ENCODE results near the gene C17orf113.

C17orf113 gene

DNA sequence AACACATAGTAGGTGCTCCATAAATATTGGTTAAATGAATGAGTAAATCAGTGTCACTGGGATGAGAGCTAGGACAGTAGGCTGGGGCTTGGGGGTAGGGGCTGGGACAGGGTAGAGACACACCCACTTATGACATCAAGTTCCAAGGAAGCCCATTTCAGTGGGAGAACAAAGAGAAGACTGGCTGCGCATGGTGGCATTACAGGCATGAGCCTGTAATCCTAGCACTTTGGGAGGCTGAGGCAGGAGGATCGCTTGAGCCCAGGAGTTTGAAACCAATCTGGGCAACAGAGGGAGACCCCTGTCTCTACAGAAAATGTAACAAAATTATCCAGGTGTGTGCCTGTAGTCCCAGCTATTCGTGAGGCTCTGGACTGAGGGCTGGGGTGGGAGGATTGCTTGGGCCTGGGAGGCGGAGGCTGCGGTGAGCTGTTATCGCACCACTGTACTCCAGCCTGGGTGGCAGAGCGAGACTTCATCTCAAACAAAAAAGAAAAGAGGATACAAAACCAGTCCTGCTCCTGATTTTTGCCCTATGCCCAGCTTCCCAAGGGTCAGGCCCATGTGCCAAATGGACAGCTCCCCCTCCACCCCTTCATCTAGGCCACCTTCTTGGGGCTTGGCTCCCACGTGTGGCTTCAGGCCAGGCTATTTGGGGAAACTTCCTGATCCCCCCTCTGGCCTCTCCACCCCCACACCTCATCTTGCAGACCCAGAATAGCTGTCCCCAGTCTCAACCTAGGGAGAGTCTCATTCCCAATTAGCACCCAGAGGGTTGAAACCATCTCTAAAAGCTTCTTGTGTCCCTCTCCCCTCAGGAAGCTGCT lies 40.8 kb upstream of the C17orf113 start:
- TF ChIP-seq, protein P1, sequence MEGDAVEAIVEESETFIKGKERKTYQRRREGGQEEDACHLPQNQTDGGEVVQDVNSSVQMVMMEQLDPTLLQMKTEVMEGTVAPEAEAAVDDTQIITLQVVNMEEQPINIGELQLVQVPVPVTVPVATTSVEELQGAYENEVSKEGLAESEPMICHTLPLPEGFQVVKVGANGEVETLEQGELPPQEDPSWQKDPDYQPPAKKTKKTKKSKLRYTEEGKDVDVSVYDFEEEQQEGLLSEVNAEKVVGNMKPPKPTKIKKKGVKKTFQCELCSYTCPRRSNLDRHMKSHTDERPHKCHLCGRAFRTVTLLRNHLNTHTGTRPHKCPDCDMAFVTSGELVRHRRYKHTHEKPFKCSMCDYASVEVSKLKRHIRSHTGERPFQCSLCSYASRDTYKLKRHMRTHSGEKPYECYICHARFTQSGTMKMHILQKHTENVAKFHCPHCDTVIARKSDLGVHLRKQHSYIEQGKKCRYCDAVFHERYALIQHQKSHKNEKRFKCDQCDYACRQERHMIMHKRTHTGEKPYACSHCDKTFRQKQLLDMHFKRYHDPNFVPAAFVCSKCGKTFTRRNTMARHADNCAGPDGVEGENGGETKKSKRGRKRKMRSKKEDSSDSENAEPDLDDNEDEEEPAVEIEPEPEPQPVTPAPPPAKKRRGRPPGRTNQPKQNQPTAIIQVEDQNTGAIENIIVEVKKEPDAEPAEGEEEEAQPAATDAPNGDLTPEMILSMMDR (IDR thresholded peaks at IDR 0.05) = no peak

DNA sequence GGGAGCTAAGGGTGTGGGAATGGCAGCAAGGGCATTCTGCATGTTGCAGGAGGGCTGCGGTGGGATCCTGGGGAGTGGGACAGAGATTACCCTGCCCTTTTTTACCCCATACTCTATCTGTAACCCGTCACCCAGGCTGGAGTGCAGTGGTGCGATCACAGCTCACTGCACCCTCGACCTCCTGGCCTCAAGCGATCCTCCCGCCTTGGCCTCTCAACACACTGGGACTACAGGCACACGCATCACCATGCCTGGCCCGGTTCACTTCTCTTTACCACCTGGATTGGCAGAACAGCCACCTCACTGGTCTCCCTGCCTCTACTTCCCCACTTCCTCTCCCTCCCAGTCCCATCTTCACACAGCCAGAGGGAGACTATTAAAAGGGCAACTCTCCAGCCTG lies 38.3 kb upstream of the C17orf113 start:
- TF ChIP-seq, protein P1 (IDR thresholded peaks at IDR 0.05) = no peak

DNA sequence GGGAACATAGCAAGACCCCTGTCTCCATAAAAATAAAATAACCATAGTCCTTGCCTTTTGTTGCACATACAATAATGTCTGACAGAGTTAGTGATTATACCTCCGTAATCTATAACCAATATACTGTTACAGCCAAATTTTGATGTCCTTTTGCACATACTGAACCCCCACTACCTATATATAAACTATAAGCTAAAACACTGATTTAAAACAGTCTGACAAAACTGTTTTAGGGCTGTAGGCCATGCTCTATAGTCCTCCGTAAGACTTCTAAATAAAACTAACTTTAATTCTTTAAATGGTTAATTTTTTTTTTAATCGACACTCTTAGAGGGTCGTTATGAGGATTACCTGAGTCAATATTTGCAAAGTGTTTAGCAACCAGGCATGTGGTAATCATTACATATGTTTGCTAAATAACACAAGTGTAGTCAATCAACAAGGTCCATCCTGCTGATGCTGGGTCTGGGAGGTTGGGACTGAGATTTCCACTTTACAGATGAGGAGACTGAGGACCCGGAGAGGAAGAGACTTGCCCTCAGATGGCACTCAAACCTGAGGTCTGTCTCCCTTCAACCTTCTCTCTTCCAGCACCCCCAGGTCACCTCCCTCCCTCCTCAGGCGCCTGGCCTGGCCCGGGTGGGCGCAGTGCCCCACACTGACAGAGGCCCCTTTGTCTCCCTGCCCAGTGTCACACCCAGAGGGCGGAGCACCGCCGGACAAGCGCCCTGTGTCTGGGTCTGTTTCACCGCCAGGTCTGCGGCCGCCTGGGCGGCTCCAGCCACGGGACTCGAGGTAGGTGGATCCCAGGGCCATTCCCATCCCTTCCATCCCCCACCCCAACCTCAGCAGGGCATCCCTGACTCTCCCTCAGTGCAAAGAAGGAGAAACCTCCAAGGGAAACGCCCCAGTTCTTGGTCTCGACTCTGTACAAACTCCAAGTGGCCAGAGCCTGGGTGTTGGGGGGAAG lies 37.6 kb upstream of the C17orf113 start:
- TF ChIP-seq, protein P1 (IDR thresholded peaks at IDR 0.05) = no peak

DNA sequence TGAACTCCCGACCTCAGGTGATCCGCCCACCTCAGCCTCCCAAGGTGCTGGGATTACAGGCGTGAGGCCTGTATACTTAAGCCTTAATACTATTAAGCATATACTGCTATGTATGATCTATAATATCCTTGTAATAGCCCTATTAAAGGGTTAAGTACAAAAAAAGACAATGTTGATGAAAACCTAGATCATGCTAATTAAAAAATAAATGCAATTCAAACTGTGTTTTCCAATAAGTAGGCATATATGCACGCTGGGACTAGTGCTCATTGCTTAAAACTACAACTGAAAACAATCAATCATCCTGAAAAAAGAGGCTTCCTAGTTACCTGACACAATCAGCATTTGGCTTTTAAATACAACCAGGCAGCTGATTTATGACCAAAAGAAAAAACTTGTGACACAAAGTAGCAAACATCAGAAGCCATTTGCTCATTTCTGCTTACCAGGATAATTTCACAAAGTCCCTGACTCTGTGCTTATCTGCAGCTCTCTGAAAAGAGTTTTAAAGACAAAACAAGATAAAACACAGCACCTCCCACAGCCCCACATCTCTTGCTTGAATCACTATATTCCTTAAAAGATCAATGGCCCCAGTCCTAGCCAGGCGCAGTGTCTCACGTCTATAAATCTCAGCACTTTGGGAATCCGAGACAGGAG lies 36.8 kb upstream of the C17orf113 start:
- TF ChIP-seq, protein P1 (IDR thresholded peaks at IDR 0.05) = no peak

DNA sequence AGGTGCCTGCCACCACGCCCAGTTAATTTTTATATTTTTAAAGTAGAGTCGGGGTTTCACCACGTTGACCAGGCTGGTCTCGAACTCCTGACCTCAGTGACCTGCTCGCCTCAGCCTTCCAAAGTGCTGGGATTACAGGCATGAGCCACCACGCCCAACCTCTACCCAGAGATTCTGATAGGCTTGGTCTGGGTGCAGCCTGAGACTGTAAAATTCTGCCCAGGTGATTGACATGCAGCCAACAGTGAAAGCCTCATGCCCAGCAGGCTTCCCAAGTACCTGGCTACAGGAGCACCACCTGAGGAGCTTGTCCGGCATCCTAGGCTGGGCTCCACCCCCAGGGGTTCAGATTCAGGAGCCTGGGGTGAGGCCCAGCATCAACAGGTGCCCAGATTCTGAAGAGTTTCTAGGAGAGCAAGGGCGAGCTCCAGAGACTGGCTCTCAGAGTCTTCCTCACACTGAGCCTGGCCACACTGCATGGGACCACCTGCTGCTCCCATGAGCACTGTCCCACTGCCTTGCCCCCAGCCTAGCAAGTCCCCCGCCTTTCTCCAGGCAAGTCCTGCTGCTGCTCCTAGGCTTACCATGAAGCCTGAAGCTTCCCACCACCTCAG lies 31.2 kb upstream of the C17orf113 start:
- TF ChIP-seq, protein P1 (IDR thresholded peaks at IDR 0.05) = no peak

DNA sequence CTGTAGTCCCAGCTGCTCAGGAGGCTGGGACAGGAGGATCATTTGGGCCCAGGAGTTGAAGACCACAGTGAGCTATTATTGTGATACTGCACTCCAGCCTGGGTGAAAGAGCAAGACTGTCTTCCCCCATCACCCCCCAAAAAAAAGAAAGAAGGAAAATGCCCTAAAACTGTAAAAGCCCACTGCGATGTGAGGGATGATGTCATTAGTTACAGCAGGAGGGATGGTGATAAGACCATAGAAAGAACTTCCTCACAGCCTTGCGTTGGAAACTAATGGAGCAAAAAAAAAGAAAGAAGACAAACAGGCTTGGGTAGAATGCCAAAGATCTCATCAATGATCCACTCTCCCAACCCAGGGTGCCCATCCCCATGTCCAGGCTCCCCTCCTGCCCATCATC lies 29.1 kb upstream of the C17orf113 start:
- TF ChIP-seq, protein P1 (IDR thresholded peaks at IDR 0.05) = no peak
